ENCODE measurements around the gene FOXO3. TPM values are rescaled to one million over a fixed set of nuclear protein-coding genes. Genes with fewer than 3 reads are reported as not detected.

Gene FOXO3
- total and polyA plus RNA-seq, 2 experiments from 2014 or later, result 19.7 to 36.6 TPM

DNA sequence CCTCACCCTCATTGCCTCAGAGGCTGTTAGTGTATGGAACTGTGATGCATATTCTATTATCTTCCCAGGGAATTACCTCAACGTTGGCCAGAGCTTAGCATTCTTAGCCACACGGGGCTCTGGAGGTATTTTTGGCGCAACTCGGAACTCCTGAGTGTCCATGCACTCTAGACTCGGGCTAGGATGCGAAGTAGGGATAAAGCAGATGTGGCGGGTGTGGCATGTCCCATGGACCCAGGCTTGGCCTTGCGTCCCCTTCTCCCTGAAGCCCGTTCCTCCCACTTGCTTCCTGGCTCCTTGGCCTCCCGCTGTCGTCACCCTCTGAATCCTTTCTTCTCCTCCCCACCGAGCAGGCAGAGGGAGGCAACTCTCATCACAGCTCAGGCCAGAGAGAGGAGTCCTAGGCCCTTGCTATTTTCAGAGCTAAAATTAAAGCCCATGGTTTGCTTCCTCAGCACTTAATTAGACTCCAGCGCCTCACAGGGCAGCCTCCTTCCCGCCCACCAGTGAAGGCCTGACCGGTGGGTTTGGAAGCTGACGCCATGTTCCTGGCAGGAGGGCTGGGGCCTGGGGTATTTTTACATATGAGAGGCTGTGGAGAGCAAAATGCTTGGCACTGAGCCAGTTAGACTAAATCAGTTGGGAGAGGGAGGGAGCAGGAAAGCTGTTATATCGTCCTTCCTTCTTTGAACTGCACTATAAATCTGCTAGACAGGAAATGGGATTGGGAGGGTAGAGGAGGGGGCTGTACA, 138.7 kb downstream of the FOXO3 start:
- Histone ChIP-seq H3K27me3 (replicated peaks; ENCODE audit: insufficient read depth) (no peaks in the 10 kb centered on the region), H3K79me2 (ENCODE audit: insufficient read depth) (no peaks in the 10 kb centered on the region), H3F3A (ENCODE audit: insufficient read depth) (no peaks in the 10 kb centered on the region), H3K4me3 (no peak overlapping the region), H3K9ac (no peak overlapping the region), H4K20me1 (ENCODE audit: insufficient read depth) (no peaks in the 10 kb centered on the region), H3K4me2 (ENCODE audit: unreplicated experiment) (no peak overlapping the region), H3K9me3 (ENCODE audit: low read depth) (peaks cover 15% of the 10 kb centered on the region), H2AFZ (no peak overlapping the region), H3K36me3 (ENCODE audit: low read depth) (0 out of 2 replicates have a peak, but pooled peaks cover 5% of the 10 kb centered on the region), H3K27ac (no peak overlapping the region), H3K9me2 (ENCODE audit: insufficient read depth) (no peaks in the 10 kb centered on the region), H3K4me1 (ENCODE audit: insufficient read depth) (no peaks in the 10 kb centered on the region)
- in situ Hi-C loops (cut with MboI), result no loop called here
- 96 to 97% methylated on average over 17 of the region's 17 CpGs for WGBS, 2 experiments (ENCODE audit: low coverage in 1 of 2, low lambda C conversion rate in 2 of 2, missing lambda C conversion rate in 2 of 2)
- TF ChIP-seq EZH2 (IDR thresholded peaks at IDR 0.05; ENCODE audit: insufficient read depth, poor library complexity, severe bottlenecking), result no peak
- TF ChIP-seq EZH2phosphoT487 (IDR thresholded peaks at IDR 0.05; ENCODE audit: insufficient read depth, low read depth), result no peak
- DNase-seq, result no peak

DNA sequence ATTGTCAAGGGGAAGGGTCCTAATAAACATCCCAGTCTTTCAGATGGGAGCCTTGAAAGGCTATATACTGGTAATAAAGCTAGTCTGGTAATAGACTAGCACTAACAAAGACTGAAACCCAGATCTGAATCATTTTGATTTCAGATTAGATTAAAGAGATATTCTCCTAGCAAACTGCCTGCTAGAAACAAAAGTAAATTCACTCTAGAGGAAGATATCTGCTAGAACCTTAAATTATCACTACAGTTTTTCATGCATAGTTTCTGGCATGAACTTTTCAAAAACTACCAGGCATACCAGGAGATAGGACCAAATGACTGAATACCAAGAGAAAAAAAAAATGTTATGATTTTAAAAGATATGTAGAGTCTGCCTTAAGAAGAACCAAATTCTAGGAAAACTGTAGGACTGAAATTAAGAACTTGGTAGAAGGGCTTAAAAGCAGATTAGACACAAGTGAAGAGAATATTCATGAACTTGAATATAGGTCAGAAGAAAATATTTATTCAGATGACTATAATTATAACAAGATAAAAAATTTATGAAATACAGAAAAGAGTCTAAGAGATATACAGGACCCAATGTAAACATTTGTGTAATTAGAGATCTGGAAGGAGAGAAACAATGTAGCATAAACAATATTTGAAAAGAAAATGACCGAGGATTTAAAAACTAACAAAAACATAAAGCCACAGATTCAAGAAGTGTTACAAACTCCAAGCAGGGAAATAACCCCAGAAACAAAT, 141.6 kb downstream of the FOXO3 start:
- no peaks in the 10 kb centered on the region for H3K79me2 ChIP-seq (ENCODE audit: insufficient read depth)
- DNase-seq, result no peak
- no peak overlapping the region for H3K4me2 ChIP-seq (ENCODE audit: unreplicated experiment)
- H3K36me3 ChIP-seq (ENCODE audit: low read depth), result 0 out of 2 replicates have a peak, but pooled peaks cover 5% of the 10 kb centered on the region
- in situ Hi-C loops (cut with MboI), result no loop called here
- TF ChIP-seq EZH2 (IDR thresholded peaks at IDR 0.05; ENCODE audit: insufficient read depth, poor library complexity, severe bottlenecking) (no peak), EZH2phosphoT487 (IDR thresholded peaks at IDR 0.05; ENCODE audit: insufficient read depth, low read depth) (no peak)
- H4K20me1 ChIP-seq (ENCODE audit: insufficient read depth), result no peaks in the 10 kb centered on the region
- H2AFZ ChIP-seq, result no peak overlapping the region
- no peaks in the 10 kb centered on the region for H3K4me1 ChIP-seq (ENCODE audit: insufficient read depth)
- H3K4me3 ChIP-seq, result no peak overlapping the region
- H3K9me2 ChIP-seq (ENCODE audit: insufficient read depth), result no peaks in the 10 kb centered on the region
- no peak overlapping the region for H3K27ac ChIP-seq
- peaks cover 15% of the 10 kb centered on the region for H3K9me3 ChIP-seq (ENCODE audit: low read depth)
- H3K27me3 ChIP-seq (replicated peaks; ENCODE audit: insufficient read depth), result no peaks in the 10 kb centered on the region
- 97 to 100% methylated on average over 1 of the region's 1 CpG for WGBS, 2 experiments (ENCODE audit: low coverage in 1 of 2, low lambda C conversion rate in 2 of 2, missing lambda C conversion rate in 2 of 2)
- H3K9ac ChIP-seq, result no peak overlapping the region
- no peaks in the 10 kb centered on the region for H3F3A ChIP-seq (ENCODE audit: insufficient read depth)

DNA sequence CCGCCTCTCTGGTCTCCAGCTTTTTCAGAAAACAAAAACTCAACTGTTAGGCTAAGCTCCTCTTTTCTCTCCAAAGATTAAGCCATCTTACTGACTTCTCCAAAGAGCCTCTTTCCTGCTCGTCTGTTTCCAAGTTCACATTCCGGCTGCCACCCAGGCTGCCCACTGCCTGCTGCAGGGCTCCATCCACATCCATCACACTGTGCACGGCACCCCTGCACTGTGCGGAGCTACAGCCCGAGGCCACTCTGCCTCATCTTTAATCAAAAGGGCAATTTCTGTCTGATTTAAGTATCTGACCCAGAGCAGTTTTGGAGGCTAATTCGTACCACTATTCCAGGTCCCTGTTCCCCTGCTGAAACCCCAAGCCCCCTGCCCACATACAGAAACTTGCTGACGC, 145.9 kb downstream of the FOXO3 start:
- Histone ChIP-seq H2AFZ (no peak overlapping the region), H3K79me2 (ENCODE audit: insufficient read depth) (no peaks in the 10 kb centered on the region), H3K27me3 (replicated peaks; ENCODE audit: insufficient read depth) (no peaks in the 10 kb centered on the region), H3K9ac (no peak overlapping the region), H3K9me2 (ENCODE audit: insufficient read depth) (no peaks in the 10 kb centered on the region), H3K4me2 (ENCODE audit: unreplicated experiment) (no peak overlapping the region), H3K4me1 (ENCODE audit: insufficient read depth) (no peaks in the 10 kb centered on the region), H3K9me3 (ENCODE audit: low read depth) (peaks cover 12% of the 10 kb centered on the region), H3K27ac (no peak overlapping the region), H3K4me3 (no peak overlapping the region), H3K36me3 (ENCODE audit: low read depth) (0 out of 2 replicates have a peak, but pooled peaks cover 5% of the 10 kb centered on the region), H3F3A (ENCODE audit: insufficient read depth) (no peaks in the 10 kb centered on the region), H4K20me1 (ENCODE audit: insufficient read depth) (no peaks in the 10 kb centered on the region)
- DNase-seq, result no peak
- 85 to 87% methylated on average over 8 of the region's 8 CpGs for WGBS, 2 experiments (ENCODE audit: low coverage in 1 of 2, low lambda C conversion rate in 2 of 2, missing lambda C conversion rate in 2 of 2)
- in situ Hi-C loops (cut with MboI), result no loop called here
- TF ChIP-seq EZH2 (IDR thresholded peaks at IDR 0.05; ENCODE audit: insufficient read depth, poor library complexity, severe bottlenecking), result no peak
- TF ChIP-seq EZH2phosphoT487 (IDR thresholded peaks at IDR 0.05; ENCODE audit: insufficient read depth, low read depth), result no peak

DNA sequence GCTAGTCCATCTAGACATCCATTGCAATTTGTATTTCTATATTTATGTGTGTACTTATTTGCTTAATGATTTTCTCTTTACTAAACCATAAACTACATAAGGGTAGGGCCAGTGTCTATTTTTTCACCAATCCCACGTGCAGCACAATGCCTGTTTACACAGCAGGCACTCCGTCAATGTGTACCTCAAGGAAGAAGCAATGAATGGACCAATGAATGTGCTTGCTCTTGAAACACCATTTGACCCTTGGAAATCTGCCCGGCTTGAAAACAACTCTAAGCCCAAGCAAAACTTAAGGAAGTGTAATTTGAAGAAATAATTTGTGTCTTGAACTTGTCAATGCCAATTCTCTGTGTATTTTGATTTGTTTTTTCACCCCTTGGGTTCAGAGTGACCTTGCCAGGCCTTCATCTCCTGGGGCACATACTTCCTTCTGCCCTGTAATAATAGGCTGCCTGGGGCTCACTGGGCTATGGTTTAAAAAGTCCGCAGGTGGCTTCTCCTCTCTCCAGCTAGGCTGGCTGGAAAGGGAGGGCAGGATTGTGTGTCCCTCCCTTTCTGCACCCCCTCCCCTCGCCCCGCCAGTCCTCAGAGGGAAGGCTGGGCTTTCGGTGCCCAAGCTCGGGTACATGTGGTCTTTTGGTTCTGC, 146.7 kb downstream of the FOXO3 start:
- Histone ChIP-seq H3K4me1 (ENCODE audit: insufficient read depth) (no peaks in the 10 kb centered on the region), H3K4me2 (ENCODE audit: unreplicated experiment) (no peak overlapping the region), H3K9me2 (ENCODE audit: insufficient read depth) (no peaks in the 10 kb centered on the region), H3K27me3 (replicated peaks; ENCODE audit: insufficient read depth) (no peaks in the 10 kb centered on the region), H4K20me1 (ENCODE audit: insufficient read depth) (no peaks in the 10 kb centered on the region), H2AFZ (no peak overlapping the region), H3K9me3 (ENCODE audit: low read depth) (peaks cover 7% of the 10 kb centered on the region), H3K79me2 (ENCODE audit: insufficient read depth) (no peaks in the 10 kb centered on the region), H3F3A (ENCODE audit: insufficient read depth) (no peaks in the 10 kb centered on the region), H3K9ac (no peak overlapping the region), H3K36me3 (ENCODE audit: low read depth) (0 out of 2 replicates have a peak, but pooled peaks cover 4% of the 10 kb centered on the region), H3K27ac (no peak overlapping the region), H3K4me3 (no peak overlapping the region)
- in situ Hi-C loops (cut with MboI), result no loop called here
- no peak for DNase-seq
- TF ChIP-seq EZH2phosphoT487 (IDR thresholded peaks at IDR 0.05; ENCODE audit: insufficient read depth, low read depth) (no peak), EZH2 (IDR thresholded peaks at IDR 0.05; ENCODE audit: insufficient read depth, poor library complexity, severe bottlenecking) (no peak)
- WGBS, 2 experiments (ENCODE audit: low coverage in 1 of 2, low lambda C conversion rate in 2 of 2, missing lambda C conversion rate in 2 of 2), result 89% methylated on average over 8 of the region's 8 CpGs

Data from GM23248 (cell line).